Osteoblast (primary cell): Measurements from ENCODE around the gene NOL7. TPM values are rescaled to one million over a fixed set of nuclear protein-coding genes. Genes with fewer than 3 reads are reported as not detected.

Experiments used
- DNase-seq: peaks from one replicate; pipeline ENCODE4 v3.0.0; 2011; ENCODE audit warnings: low spot score, mixed read lengths; ENCODE audit not compliant: insufficient read length; ENCODE audit errors: missing footprints
- H2AFZ ChIP-seq: 2 replicates; pipeline ENCODE4 v1.6.0; 2011; ENCODE audit warnings: mild to moderate bottlenecking, low read length
- H3K27ac ChIP-seq: 2 replicates; pipeline ENCODE4 v1.5.1; 2011; ENCODE audit warnings: mild to moderate bottlenecking, low read depth, low read length, moderate library complexity
- H3K27me3 ChIP-seq: 2 replicates; pipeline ENCODE4 v1.6.0; 2012; ENCODE audit warnings: mild to moderate bottlenecking, control low read depth, inconsistent platforms, low read length, moderate library complexity; ENCODE audit not compliant: insufficient read depth
- H3K36me3 ChIP-seq: 2 replicates; pipeline ENCODE4 v1.5.1; 2011; ENCODE audit warnings: mild to moderate bottlenecking, low read length, control low read depth, moderate library complexity; ENCODE audit not compliant: insufficient read depth
- H3K4me1 ChIP-seq: 2 replicates; pipeline ENCODE4 v1.5.1; 2011; ENCODE audit warnings: mild to moderate bottlenecking, low read length, control low read depth, moderate library complexity; ENCODE audit not compliant: insufficient read depth
- H3K4me2 ChIP-seq: 2 replicates; pipeline ENCODE4 v1.6.0; 2011; ENCODE audit warnings: mild to moderate bottlenecking, low read length; ENCODE audit not compliant: insufficient read depth
- H3K4me3 ChIP-seq: fragments of 200-600 bp; sonication (generic); 3 replicates; pipeline ENCODE4 v1.5.1; 2012; ENCODE audit warnings: mild to moderate bottlenecking, low read length, inconsistent platforms; ENCODE audit not compliant: insufficient read depth
- H3K79me2 ChIP-seq: 2 replicates; pipeline ENCODE4 v1.6.0; 2012; ENCODE audit warnings: mild to moderate bottlenecking, low read length, control low read depth, inconsistent platforms; ENCODE audit not compliant: insufficient read depth
- H3K9me3 ChIP-seq: 2 replicates; pipeline ENCODE4 v1.5.1; 2011; ENCODE audit warnings: low read depth, low read length, control low read depth
- H4K20me1 ChIP-seq: 2 replicates; pipeline ENCODE4 v1.6.0; 2012; ENCODE audit warnings: mild to moderate bottlenecking, low read length, control low read depth; ENCODE audit not compliant: insufficient read depth
- total RNA-seq: library from RNA; depleted of rRNA; stranded (reverse); fragments of >200 nt; gene quantifications from 2 replicates; pipeline ENCODE4 v1.2.3, GENCODE V29; 2012
- TF ChIP-seq, protein P1 (sequence below): IDR thresholded peaks from 2 replicates; pipeline ENCODE4 v1.5.1; 2011; ENCODE audit warnings: mild to moderate bottlenecking, low read depth, low read length, moderate library complexity; ENCODE audit errors: extremely low read depth

The NOL7 gene
- total RNA-seq, 1 donor, result 44.9 TPM

- Histone ChIP-seq H3K4me2 (no peak overlapping the region), H3K4me1 (no peaks in the 10 kb centered on the region), H2AFZ (no peak overlapping the region), H3K9me3 (no peaks in the 10 kb centered on the region), H3K79me2 (peaks cover 100% of the 10 kb centered on the region), H3K27ac (no peak overlapping the region), H3K27me3 (no peaks in the 10 kb centered on the region), H4K20me1 (peaks cover 50% of the 10 kb centered on the region), H3K36me3 (no peaks in the 10 kb centered on the region), H3K4me3 (no peak overlapping the region)
- DNase-seq, result no peak
- TF ChIP-seq, protein P1, sequence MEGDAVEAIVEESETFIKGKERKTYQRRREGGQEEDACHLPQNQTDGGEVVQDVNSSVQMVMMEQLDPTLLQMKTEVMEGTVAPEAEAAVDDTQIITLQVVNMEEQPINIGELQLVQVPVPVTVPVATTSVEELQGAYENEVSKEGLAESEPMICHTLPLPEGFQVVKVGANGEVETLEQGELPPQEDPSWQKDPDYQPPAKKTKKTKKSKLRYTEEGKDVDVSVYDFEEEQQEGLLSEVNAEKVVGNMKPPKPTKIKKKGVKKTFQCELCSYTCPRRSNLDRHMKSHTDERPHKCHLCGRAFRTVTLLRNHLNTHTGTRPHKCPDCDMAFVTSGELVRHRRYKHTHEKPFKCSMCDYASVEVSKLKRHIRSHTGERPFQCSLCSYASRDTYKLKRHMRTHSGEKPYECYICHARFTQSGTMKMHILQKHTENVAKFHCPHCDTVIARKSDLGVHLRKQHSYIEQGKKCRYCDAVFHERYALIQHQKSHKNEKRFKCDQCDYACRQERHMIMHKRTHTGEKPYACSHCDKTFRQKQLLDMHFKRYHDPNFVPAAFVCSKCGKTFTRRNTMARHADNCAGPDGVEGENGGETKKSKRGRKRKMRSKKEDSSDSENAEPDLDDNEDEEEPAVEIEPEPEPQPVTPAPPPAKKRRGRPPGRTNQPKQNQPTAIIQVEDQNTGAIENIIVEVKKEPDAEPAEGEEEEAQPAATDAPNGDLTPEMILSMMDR, result no peak
Observed at GRCh38 chr6:13663986-13664385, 48.9 kb downstream of the NOL7 start.

GRCh38 chr6:13664703-13665352 lies 49.7 kb downstream of the NOL7 start:
- H3K27me3 ChIP-seq, result no peaks in the 10 kb centered on the region
- H2AFZ ChIP-seq, result no peak overlapping the region
- H3K4me1 ChIP-seq, result no peaks in the 10 kb centered on the region
- DNase-seq, result no peak
- H3K79me2 ChIP-seq, result peaks cover 100% of the 10 kb centered on the region
- H3K27ac ChIP-seq, result no peak overlapping the region
- no peak overlapping the region for H3K4me3 ChIP-seq
- no peaks in the 10 kb centered on the region for H3K9me3 ChIP-seq
- H4K20me1 ChIP-seq, result peaks cover 50% of the 10 kb centered on the region
- no peak overlapping the region for H3K4me2 ChIP-seq
- H3K36me3 ChIP-seq, result no peaks in the 10 kb centered on the region
- TF ChIP-seq, protein P1, result no peak

GRCh38 chr6:13666194-13667105 lies 51.3 kb downstream of the NOL7 start:
- H3K4me2 ChIP-seq, result no peak overlapping the region
- TF ChIP-seq, protein P1, result no peak
- no peaks in the 10 kb centered on the region for H3K9me3 ChIP-seq
- H3K27ac ChIP-seq, result no peak overlapping the region
- H3K79me2 ChIP-seq, result peaks cover 99% of the 10 kb centered on the region
- no peak overlapping the region for H3K4me3 ChIP-seq
- H3K27me3 ChIP-seq, result no peaks in the 10 kb centered on the region
- peaks cover 38% of the 10 kb centered on the region for H4K20me1 ChIP-seq
- no peak for DNase-seq
- no peaks in the 10 kb centered on the region for H3K4me1 ChIP-seq
- no peak overlapping the region for H2AFZ ChIP-seq
- H3K36me3 ChIP-seq, result no peaks in the 10 kb centered on the region

DNA sequence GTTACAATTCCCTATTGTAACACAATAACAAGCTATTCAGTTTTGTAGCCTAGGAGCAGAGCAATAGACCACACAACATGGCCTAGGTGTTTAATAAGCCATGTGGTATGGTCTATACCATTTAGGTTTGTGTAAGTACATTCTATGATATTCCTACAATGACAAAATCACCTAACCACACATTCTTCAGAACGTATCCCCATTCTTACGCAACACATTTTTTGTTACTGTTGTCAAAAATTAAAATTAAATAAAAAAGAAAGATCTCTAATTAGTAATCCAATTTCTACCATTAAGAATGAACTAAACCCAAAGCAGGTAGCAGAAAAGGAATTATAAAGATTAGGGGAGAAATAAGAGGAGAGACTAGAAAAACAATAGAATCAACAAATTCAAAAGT lies 52.5 kb downstream of the NOL7 start:
- H3K4me3 ChIP-seq, result no peak overlapping the region

More for the DNA sequence above, 52.5 kb downstream of the NOL7 start:
- peaks cover 3% of the 10 kb centered on the region for H3K4me1 ChIP-seq
- H3K79me2 ChIP-seq, result peaks cover 99% of the 10 kb centered on the region
- no peaks in the 10 kb centered on the region for H3K36me3 ChIP-seq
- H3K27me3 ChIP-seq, result no peaks in the 10 kb centered on the region
- H3K4me2 ChIP-seq, result no peak overlapping the region
- no peak for DNase-seq
- H4K20me1 ChIP-seq, result peaks cover 29% of the 10 kb centered on the region
- no peaks in the 10 kb centered on the region for H3K9me3 ChIP-seq
- H2AFZ ChIP-seq, result no peak overlapping the region
- TF ChIP-seq, protein P1, result no peak
- no peak overlapping the region for H3K27ac ChIP-seq
